ENCODE data around the gene HS6ST3.

Gene HS6ST3

GRCh38 chr13:96646515-96647211 lies 556.8 kb downstream of the HS6ST3 start:
- Histone ChIP-seq H3K4me1 (peaks cover 0 to 13% (median 5%) of the 10 kb centered on the region in 4 donors), H3K4me3 (no peak overlapping the region), H3K36me3 (no peaks in the 10 kb centered on the region), H3K27me3 (no peaks in the 10 kb centered on the region), H3K27ac (no peak overlapping the region), H3K9me3 (peaks cover 0 to 9% (median 0%) of the 10 kb centered on the region in 3 donors)
- DNase-seq: no peak
- intact Hi-C loops (cut with DNase I; ENCODE audit: low total_unique reads): no loop called here
- no peak for TF ChIP-seq CTCF (IDR thresholded peaks at IDR 0.05)

- peaks cover 0 to 8% (median 0%) of the 10 kb centered on the region in 3 donors for H3K9me3 ChIP-seq
- peak in 1 of 2 experiments; percentile 5 for TF ChIP-seq CTCF (IDR thresholded peaks at IDR 0.05)
- intact Hi-C loops (cut with DNase I; ENCODE audit: low total_unique reads): no loop called here
- no peak overlapping the region for H3K4me3 ChIP-seq
- H3K27ac ChIP-seq: peak overlapping the region; percentile 2 to 20
- DNase-seq: no peak
- H3K36me3 ChIP-seq: no peaks in the 10 kb centered on the region
- H3K27me3 ChIP-seq: no peaks in the 10 kb centered on the region
- H3K4me1 ChIP-seq: peaks cover 0 to 13% (median 5%) of the 10 kb centered on the region in 4 donors
Observed at GRCh38 chr13:96650301-96650886, 560.5 kb downstream of the HS6ST3 start.

- no peaks in the 10 kb centered on the region for H3K9me3 ChIP-seq
- DNase-seq: no peak
- no peak for TF ChIP-seq CTCF (IDR thresholded peaks at IDR 0.05)
- intact Hi-C loops (cut with DNase I; ENCODE audit: low total_unique reads): no loop called here
- no peaks in the 10 kb centered on the region for H3K27me3 ChIP-seq
- no peak overlapping the region for H3K4me3 ChIP-seq
- H3K27ac ChIP-seq: no peak overlapping the region
- H3K4me1 ChIP-seq: peaks cover 0 to 13% (median 5%) of the 10 kb centered on the region in 4 donors
- H3K36me3 ChIP-seq: no peaks in the 10 kb centered on the region
Observed at GRCh38 chr13:96651598-96651997, 561.7 kb downstream of the HS6ST3 start.

GRCh38 chr13:96652506-96652905 lies 562.6 kb downstream of the HS6ST3 start:
- intact Hi-C loops (cut with DNase I; ENCODE audit: low total_unique reads): no loop called here
- no peaks in the 10 kb centered on the region for H3K9me3 ChIP-seq
- no peak overlapping the region for H3K27ac ChIP-seq
- H3K4me1 ChIP-seq: peaks cover 0 to 13% (median 5%) of the 10 kb centered on the region in 4 donors
- H3K4me3 ChIP-seq: no peak overlapping the region
- TF ChIP-seq CTCF (IDR thresholded peaks at IDR 0.05): no peak
- no peaks in the 10 kb centered on the region for H3K27me3 ChIP-seq
- no peak for DNase-seq
- H3K36me3 ChIP-seq: no peaks in the 10 kb centered on the region

GRCh38 chr13:96661612-96662011 lies 571.7 kb downstream of the HS6ST3 start:
- no peaks in the 10 kb centered on the region for H3K36me3 ChIP-seq
- intact Hi-C loops (cut with DNase I; ENCODE audit: low total_unique reads): no loop called here
- no peak for TF ChIP-seq CTCF (IDR thresholded peaks at IDR 0.05)
- H3K4me3 ChIP-seq: no peak overlapping the region
- H3K4me1 ChIP-seq: no peaks in the 10 kb centered on the region
- H3K27me3 ChIP-seq: no peaks in the 10 kb centered on the region
- H3K9me3 ChIP-seq: peaks cover 5 to 19% (median 18%) of the 10 kb centered on the region in 3 donors
- no peak for DNase-seq
- no peak overlapping the region for H3K27ac ChIP-seq

All from tibial artery (tissue), 4 donors.